Ishikawa (cell line): ENCODE measurements around the gene DENND1A.

Experiments
- CEBPB ChIP-seq: IDR thresholded peaks from 2 replicates; pipeline ENCODE4 v1.6.1; 2012
- CREB1 ChIP-seq: IDR thresholded peaks from 2 replicates; pipeline ENCODE4 v1.6.1; 2012; ENCODE audit warnings: low read depth
- EGR1 ChIP-seq: IDR thresholded peaks from 2 replicates; pipeline ENCODE4 v1.6.1; 2012
- EP300 ChIP-seq: IDR thresholded peaks from 2 replicates; pipeline ENCODE4 v1.6.1; 2012; ENCODE audit warnings: borderline replicate concordance
- FOXM1 ChIP-seq: IDR thresholded peaks from 2 replicates; pipeline ENCODE4 v1.6.1; 2012; ENCODE audit warnings: low read depth, borderline replicate concordance
- NFIC ChIP-seq: IDR thresholded peaks from 2 replicates; pipeline ENCODE4 v1.6.1; 2012
- RAD21 ChIP-seq: IDR thresholded peaks from 2 replicates; pipeline ENCODE4 v1.6.1; 2012; ENCODE audit warnings: low read depth
- REST ChIP-seq: IDR thresholded peaks from 2 replicates; pipeline ENCODE4 v1.6.1; 2012; ENCODE audit warnings: low read depth, mild to moderate bottlenecking
- TAF1 ChIP-seq: IDR thresholded peaks from 2 replicates; pipeline ENCODE4 v1.6.1; 2012; ENCODE audit warnings: low read depth, mild to moderate bottlenecking
- TCF12 ChIP-seq: IDR thresholded peaks from 2 replicates; pipeline ENCODE4 v1.6.1; 2012; ENCODE audit warnings: low read depth
- TEAD4 ChIP-seq: IDR thresholded peaks from 2 replicates; pipeline ENCODE4 v1.6.1; 2012
- YY1 ChIP-seq: IDR thresholded peaks from 2 replicates; pipeline ENCODE4 v1.6.1; 2012; ENCODE audit warnings: low read depth
- ZBTB7A ChIP-seq: IDR thresholded peaks from 2 replicates; pipeline ENCODE4 v1.6.1; 2012; ENCODE audit warnings: low read depth
- TF ChIP-seq, protein P1 (sequence below): IDR thresholded peaks from 2 replicates; pipeline ENCODE4 v1.6.1; 2012
- TF ChIP-seq, protein P2 (sequence below): IDR thresholded peaks from 2 replicates; pipeline ENCODE4 v1.6.1; 2012

DENND1A gene

GRCh38 chr9:123523845-123524244, 406.1 kb downstream of the DENND1A start:
- TF ChIP-seq REST (no peak), TAF1 (no peak), YY1 (no peak), CREB1 (no peak), FOXM1 (no peak), TCF12 (no peak), EP300 (no peak), RAD21 (no peak), CEBPB (no peak), EGR1 (no peak), TEAD4 (no peak), NFIC (no peak)
- TF ChIP-seq, protein P1, sequence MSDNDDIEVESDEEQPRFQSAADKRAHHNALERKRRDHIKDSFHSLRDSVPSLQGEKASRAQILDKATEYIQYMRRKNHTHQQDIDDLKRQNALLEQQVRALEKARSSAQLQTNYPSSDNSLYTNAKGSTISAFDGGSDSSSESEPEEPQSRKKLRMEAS, result no peak
- TF ChIP-seq, protein P2, sequence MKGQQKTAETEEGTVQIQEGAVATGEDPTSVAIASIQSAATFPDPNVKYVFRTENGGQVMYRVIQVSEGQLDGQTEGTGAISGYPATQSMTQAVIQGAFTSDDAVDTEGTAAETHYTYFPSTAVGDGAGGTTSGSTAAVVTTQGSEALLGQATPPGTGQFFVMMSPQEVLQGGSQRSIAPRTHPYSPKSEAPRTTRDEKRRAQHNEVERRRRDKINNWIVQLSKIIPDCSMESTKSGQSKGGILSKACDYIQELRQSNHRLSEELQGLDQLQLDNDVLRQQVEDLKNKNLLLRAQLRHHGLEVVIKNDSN, result no peak

GRCh38 chr9:123523001-123523400, 406.9 kb downstream of the DENND1A start:
- TF ChIP-seq RAD21, result no peak

DNA sequence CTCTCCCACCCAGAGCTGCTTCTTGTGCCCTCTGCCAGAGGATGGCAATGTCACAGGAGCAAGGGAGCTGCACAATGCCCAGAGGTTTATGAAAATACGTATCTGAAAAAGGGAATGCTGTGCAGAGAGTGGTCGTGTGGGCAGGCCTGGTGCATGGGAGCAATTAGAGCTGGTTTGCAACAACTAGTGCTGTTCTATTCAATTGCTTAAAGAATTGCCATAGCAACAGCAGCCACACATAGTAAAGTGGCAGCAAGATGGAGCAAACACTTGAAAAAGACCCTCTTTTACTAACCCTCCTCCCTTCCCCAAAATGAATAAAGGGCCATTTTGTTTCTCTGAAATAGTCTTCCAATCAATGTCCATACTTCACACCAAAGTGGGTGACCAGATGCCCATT, 407.7 kb downstream of the DENND1A start:
- no peak for TF ChIP-seq TAF1
- no peak for TF ChIP-seq TCF12
- TF ChIP-seq RAD21, result no peak
- TF ChIP-seq ZBTB7A, result no peak
- TF ChIP-seq CEBPB, result no peak
- no peak for TF ChIP-seq EP300
- TF ChIP-seq, protein P2, result no peak
- TF ChIP-seq REST, result no peak
- TF ChIP-seq YY1, result no peak
- no peak for TF ChIP-seq TEAD4
- no peak for TF ChIP-seq FOXM1
- TF ChIP-seq, protein P1, result no peak
- no peak for TF ChIP-seq EGR1
- TF ChIP-seq CREB1, result no peak
- TF ChIP-seq NFIC, result no peak

GRCh38 chr9:123518338-123518737, 411.6 kb downstream of the DENND1A start:
- TF ChIP-seq TCF12 (no peak), TEAD4 (no peak), YY1 (no peak), EGR1 (no peak), CEBPB (no peak), TAF1 (no peak), CREB1 (no peak)
- TF ChIP-seq, protein P2, result no peak

DNA sequence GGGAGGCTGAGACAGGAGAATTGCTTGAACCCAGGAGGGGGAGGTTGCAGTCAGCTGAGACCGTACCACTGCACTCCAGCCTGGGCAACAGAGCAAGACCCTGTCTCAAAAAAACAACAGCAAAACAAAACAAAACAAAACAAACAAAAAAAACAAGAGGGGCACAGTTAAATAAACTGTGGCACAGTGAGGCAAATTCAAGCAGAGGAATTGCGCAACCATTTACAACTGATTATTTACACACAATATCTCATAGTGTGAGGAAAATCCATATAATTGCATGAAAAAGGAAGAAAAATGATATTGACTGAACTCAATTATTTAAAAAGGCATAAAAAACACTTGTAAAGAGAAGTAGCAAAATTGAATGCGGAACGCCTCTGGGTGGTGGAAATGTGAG, 412.4 kb downstream of the DENND1A start:
- TF ChIP-seq TEAD4 (no peak), CEBPB (peak; percentile 95)

- TF ChIP-seq EP300, result no peak
- TF ChIP-seq, protein P2, result no peak
- no peak for TF ChIP-seq ZBTB7A
- no peak for TF ChIP-seq TEAD4
- TF ChIP-seq, protein P1, result no peak
- TF ChIP-seq EGR1, result no peak
- TF ChIP-seq CEBPB, result no peak
- no peak for TF ChIP-seq NFIC
- TF ChIP-seq FOXM1, result no peak
- no peak for TF ChIP-seq YY1
- TF ChIP-seq TCF12, result no peak
- TF ChIP-seq TAF1, result no peak
- TF ChIP-seq REST, result no peak
- no peak for TF ChIP-seq CREB1
Measured at GRCh38 chr9:123514766-123515165, 415.2 kb downstream of the DENND1A start.
